Hematopoietic multipotent progenitor cell treated with erythropoietin and hydrocortisone succinate and interleukin-3 and kit ligand, for 17 days (in vitro differentiated cells): Measurements from ENCODE around the gene SRC.

Experiments used
- DNase-seq: peaks from one replicate; pipeline ENCODE4 v3.0.0-alpha.2; 2015; ENCODE audit warnings: low spot score

Gene SRC

GRCh38 chr20:37345339-37346235 is at the start of gene SRC:
Gene SRC, plus strand, starts transcription at chr20:37346140. Its CDS starts 38,014 bp downstream, at chr20:37384154.
- DNase-seq = no peak

GRCh38 chr20:37296371-37296770 is 49.6 kb upstream of the SRC start:
- DNase-seq = no peak

- no peak for DNase-seq
Observed at GRCh38 chr20:37297066-37297736, 48.7 kb upstream of the SRC start.

- DNase-seq = no peak
Observed at GRCh38 chr20:37298190-37298939, 47.6 kb upstream of the SRC start.

- DNase-seq = no peak
Observed at GRCh38 chr20:37299718-37300528, 46.0 kb upstream of the SRC start.

- DNase-seq = no peak
Observed at GRCh38 chr20:37301120-37301519, 44.8 kb upstream of the SRC start.

- no peak for DNase-seq
Observed at GRCh38 chr20:37301558-37301957, 44.4 kb upstream of the SRC start.

- no peak for DNase-seq
Observed at GRCh38 chr20:37302981-37303380, 43.0 kb upstream of the SRC start.

GRCh38 chr20:37303637-37304036 is 42.3 kb upstream of the SRC start:
- DNase-seq = no peak

- no peak for DNase-seq
Observed at GRCh38 chr20:37305079-37305478, 40.9 kb upstream of the SRC start.

- DNase-seq = no peak
Observed at GRCh38 chr20:37305839-37306238, 40.1 kb upstream of the SRC start.

- DNase-seq = no peak
Observed at GRCh38 chr20:37308086-37309050, 37.6 kb upstream of the SRC start.

- DNase-seq = no peak
Observed at GRCh38 chr20:37309290-37309689, 36.6 kb upstream of the SRC start.

GRCh38 chr20:37309936-37310590 is 35.9 kb upstream of the SRC start:
- no peak for DNase-seq

- DNase-seq = peak; percentile 34
Observed at GRCh38 chr20:37310951-37311350, 35.0 kb upstream of the SRC start.

GRCh38 chr20:37311710-37312355 is 34.1 kb upstream of the SRC start:
- no peak for DNase-seq

GRCh38 chr20:37313546-37314091 is 32.3 kb upstream of the SRC start:
- DNase-seq = no peak

- DNase-seq = no peak
Observed at GRCh38 chr20:37314099-37314498, 31.8 kb upstream of the SRC start.

GRCh38 chr20:37314617-37315016 is 31.3 kb upstream of the SRC start:
- DNase-seq = no peak
